LNCAP (cell line): ENCODE results near the gene LMCD1.

Experiments
- TF ChIP-seq, protein P1 (sequence below): fragments of 450-650 bp; IDR thresholded peaks from 2 replicates; pipeline ENCODE4 v1.5.1; 2017; ENCODE audit warnings: mild to moderate bottlenecking

Gene LMCD1

GRCh38 chr3:8563597-8563996 lies 62.0 kb downstream of the LMCD1 start:
- TF ChIP-seq, protein P1, sequence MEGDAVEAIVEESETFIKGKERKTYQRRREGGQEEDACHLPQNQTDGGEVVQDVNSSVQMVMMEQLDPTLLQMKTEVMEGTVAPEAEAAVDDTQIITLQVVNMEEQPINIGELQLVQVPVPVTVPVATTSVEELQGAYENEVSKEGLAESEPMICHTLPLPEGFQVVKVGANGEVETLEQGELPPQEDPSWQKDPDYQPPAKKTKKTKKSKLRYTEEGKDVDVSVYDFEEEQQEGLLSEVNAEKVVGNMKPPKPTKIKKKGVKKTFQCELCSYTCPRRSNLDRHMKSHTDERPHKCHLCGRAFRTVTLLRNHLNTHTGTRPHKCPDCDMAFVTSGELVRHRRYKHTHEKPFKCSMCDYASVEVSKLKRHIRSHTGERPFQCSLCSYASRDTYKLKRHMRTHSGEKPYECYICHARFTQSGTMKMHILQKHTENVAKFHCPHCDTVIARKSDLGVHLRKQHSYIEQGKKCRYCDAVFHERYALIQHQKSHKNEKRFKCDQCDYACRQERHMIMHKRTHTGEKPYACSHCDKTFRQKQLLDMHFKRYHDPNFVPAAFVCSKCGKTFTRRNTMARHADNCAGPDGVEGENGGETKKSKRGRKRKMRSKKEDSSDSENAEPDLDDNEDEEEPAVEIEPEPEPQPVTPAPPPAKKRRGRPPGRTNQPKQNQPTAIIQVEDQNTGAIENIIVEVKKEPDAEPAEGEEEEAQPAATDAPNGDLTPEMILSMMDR: no peak

GRCh38 chr3:8565376-8565775 lies 63.8 kb downstream of the LMCD1 start:
- TF ChIP-seq, protein P1: no peak

DNA sequence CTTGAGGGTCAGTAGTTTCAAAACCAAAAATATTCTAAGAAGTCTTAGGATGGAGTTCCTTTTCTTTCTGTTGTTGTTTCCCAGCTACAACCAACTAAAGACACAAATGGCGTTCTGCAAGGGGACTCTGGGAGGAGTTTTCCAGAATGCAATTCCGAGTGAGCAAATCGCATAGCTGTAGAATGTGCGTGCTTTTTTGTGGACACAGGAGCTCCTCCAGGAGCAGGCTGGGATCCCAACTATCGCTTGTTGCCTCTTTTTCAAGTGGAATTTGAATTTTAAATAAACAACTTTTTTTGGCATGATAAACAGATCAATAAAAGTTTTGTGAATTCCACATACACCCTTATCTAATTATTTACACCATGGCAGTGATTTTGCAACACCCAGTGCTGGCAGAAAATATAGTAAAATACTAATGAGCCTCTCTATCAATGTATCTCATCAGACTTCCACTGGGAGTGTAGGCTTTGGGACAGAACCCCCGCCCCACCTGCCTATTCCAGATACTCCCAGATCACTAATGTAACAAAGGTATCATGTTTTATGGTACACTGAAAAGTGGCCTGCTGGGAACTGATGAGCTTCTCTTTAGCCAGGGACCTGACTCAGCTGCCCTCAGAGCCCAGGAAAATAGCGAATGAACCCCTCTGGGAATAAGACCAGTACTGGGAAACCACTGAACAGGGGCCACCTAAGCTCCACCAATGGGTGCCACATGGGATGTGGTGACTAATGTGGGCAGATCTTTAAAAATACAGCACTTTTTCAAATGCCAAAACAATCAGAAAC lies 66.4 kb downstream of the LMCD1 start:
- TF ChIP-seq, protein P1: no peak

- TF ChIP-seq, protein P1: no peak
Observed at GRCh38 chr3:8571256-8571655, 69.6 kb downstream of the LMCD1 start.

DNA sequence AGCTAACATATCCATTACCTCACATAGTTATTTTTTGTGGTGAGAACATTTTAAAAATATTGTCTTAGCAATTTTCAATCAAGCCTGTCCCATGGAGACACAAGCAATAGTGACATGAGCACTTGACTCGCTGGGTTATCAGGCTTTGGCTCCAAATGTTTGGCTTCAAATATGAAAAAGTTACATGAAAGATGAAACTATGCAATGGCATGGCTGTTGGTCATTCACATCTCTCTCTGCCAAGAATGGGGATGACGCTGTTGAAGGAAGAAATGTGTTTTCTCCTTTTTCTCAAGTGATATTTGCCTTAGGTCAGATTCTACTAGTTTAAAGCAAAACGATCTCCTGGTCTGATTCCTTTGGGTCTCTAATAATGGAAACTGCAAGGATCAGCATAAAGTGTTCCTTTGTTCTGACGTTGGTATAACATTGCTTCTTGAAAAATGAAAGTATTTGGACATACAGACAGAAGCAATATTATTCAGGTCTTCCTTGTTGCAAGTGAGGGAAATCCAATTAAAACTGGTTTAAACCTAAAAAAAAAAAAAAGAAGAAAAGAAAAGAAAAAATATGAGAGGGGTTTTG lies 71.8 kb downstream of the LMCD1 start:
- TF ChIP-seq, protein P1: no peak

DNA sequence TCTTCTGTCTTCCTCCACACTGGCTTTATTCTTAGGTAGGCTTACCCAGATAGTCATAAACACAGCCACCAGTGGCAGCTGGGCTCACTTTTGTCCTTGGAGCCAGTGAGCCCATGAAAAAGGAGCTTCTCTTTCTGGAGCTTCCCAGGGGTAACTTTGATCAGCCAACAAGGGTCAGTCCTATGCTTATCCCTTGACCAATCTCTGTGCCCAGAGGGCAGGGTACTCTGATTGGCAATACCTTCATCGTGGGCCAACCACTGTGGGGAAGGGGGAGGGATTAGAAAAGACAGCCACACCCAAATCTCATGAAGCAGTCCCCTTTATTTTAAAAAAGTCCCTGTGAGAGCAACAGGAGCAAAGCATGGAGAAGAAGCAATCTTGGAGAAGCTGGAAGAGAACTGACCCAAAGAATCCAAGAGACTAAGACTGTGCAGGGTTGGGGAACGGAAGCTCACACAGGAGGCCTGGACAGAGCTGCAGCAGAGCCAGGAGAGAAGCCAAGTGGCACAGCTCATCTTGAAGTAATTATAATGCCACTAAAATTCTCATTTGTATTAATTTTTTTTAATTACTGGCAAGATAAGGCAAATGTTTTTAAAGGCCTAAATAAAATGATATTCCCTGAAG lies 72.5 kb downstream of the LMCD1 start:
- TF ChIP-seq, protein P1: no peak

DNA sequence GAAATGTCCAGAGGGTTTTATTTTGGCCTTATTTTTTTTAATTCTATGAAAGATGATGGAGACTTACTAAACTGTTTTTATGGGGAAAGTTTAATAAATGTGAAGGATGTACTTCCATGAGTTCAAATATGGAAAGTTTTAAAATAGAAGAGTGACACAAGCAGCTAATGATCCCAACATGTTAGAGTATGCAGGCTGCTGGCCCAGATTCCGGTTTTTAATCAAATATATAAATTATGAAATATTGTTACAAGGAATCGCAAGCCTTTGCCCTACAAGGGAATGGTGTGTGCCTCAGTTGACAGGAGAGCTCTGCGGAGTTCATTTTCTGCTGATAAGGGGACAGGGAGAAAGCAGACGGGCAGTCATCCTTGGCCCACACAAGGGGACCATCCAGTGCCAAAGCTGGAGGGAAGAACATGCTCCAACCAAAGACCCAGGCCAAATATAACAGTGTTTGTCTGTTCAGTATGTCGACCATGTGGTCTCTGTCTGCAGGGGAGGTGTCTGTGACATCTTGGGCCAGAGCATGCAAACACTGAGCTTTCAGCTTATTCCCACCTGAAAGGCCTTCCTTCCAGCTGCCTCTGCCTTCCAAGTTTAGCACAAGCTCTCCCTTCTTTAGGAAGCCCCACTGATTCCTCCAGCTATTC lies 73.2 kb downstream of the LMCD1 start:
- TF ChIP-seq, protein P1: no peak
